SK-N-SH (cell line): ENCODE data around the gene HOXC4. TPM values are rescaled to one million over a fixed set of nuclear protein-coding genes. Genes with fewer than 3 reads are reported as not detected.

Experiments used
- CTCF ChIA-PET: fragments of 300-600, 350-600 bp; formaldehyde crosslinking; extraction: SDS; loops from one replicate; lab custom pipeline; 2021; lab: Yijun Ruan, JAX
- POLR2A ChIA-PET: fragments of 350-600 bp; sonication (Branson Sonifier 250); formaldehyde crosslinking; extraction: SDS; loops from one replicate; lab custom pipeline; 2020; ENCODE audit warnings: antibody characterized with exemption, inconsistent platforms; lab: Yijun Ruan, JAX
- DNase-seq: peaks from one replicate; pipeline ENCODE4 v3.0.0; 2012
- H2AFZ ChIP-seq: fragments of 200-600 bp; sonication (generic); 2 replicates; pipeline ENCODE4 v1.8.1; 2016; ENCODE audit warnings: antibody characterized with exemption, mild to moderate bottlenecking, low read depth
- H3F3A ChIP-seq: fragments of 200-600 bp; sonication (generic); replicated peaks from 2 replicates; pipeline ENCODE3; 2016; ENCODE audit warnings: antibody characterized with exemption, mild to moderate bottlenecking; ENCODE audit not compliant: insufficient read depth
- H3K27ac ChIP-seq, 2 experiments: fragments of 200-500 bp in 1 of 2; fragments of 200-600 bp in 1 of 2; sonication (Bioruptor generic) in 1 of 2; sonication (generic), shearing (Covaris generic) in 1 of 2; 2 replicates each; pipeline versions ENCODE4 v1.5.1 to v1.6.1; 2014 to 2016; ENCODE audit warnings: low read depth in 2 of 2, inconsistent platforms in 1 of 2, low read length in 1 of 2, mild to moderate bottlenecking in 1 of 2, mixed read lengths in 1 of 2
- H3K27me3 ChIP-seq: fragments of 200-600 bp; sonication (generic), shearing (Covaris generic); 2 replicates; pipeline ENCODE4 v1.6.1; 2016; ENCODE audit warnings: mixed run types; ENCODE audit not compliant: insufficient read depth
- H3K36me3 ChIP-seq, 2 experiments: fragments of 200-500 bp in 1 of 2; fragments of 200-600 bp in 1 of 2; sonication (Bioruptor generic) in 1 of 2; sonication (generic) in 1 of 2; replicated peaks in 1 of 2; 2 replicates each; pipeline versions ENCODE3 to v1.5.1; 2014 to 2016; ENCODE audit warnings: low read length in 1 of 2, mild to moderate bottlenecking in 1 of 2; ENCODE audit not compliant: insufficient read depth in 2 of 2, control insufficient read depth in 1 of 2
- H3K4me1 ChIP-seq, 2 experiments: fragments of 200-500 bp in 1 of 2; fragments of 200-600 bp in 1 of 2; sonication (Bioruptor generic) in 1 of 2; sonication (generic), shearing (Covaris generic) in 1 of 2; 2 replicates each; pipeline versions ENCODE4 v1.5.1 to v1.6.1; 2014 to 2016; ENCODE audit warnings: low read depth in 1 of 2, low read length in 1 of 2, mixed run types in 1 of 2; ENCODE audit not compliant: insufficient read depth in 2 of 2, control insufficient read depth in 1 of 2
- H3K4me2 ChIP-seq: fragments of 200-600 bp; sonication (generic), shearing (Covaris generic); 2 replicates; pipeline ENCODE4 v1.6.1; 2017; ENCODE audit warnings: mixed run types
- H3K4me3 ChIP-seq, 2 experiments: fragments of 200-500 bp in 1 of 2; fragments of 200-600 bp in 1 of 2; sonication (Bioruptor generic) in 1 of 2; sonication (generic), shearing (Covaris generic) in 1 of 2; 2 replicates each; pipeline versions ENCODE4 v1.5.1 to v1.8.1; 2014 to 2016; ENCODE audit warnings: low read depth in 2 of 2, inconsistent platforms in 1 of 2, low read length in 1 of 2, mild to moderate bottlenecking in 1 of 2, mixed read lengths in 1 of 2, moderate library complexity in 1 of 2
- H3K79me2 ChIP-seq: fragments of 200-600 bp; sonication (generic); 2 replicates; pipeline ENCODE4 v1.8.1; 2017; ENCODE audit warnings: mild to moderate bottlenecking; ENCODE audit not compliant: insufficient read depth
- H3K9ac ChIP-seq: fragments of 200-600 bp; sonication (generic); 2 replicates; pipeline ENCODE4 v1.6.1; 2017; ENCODE audit warnings: mixed run types
- H3K9me2 ChIP-seq: fragments of 200-600 bp; sonication (generic); 2 replicates; pipeline ENCODE4 v1.6.1; 2017; ENCODE audit warnings: mixed run types
- H3K9me3 ChIP-seq: fragments of 200-600 bp; sonication (generic); 2 replicates; pipeline ENCODE4 v1.6.1; 2017; ENCODE audit warnings: mixed run types, mild to moderate bottlenecking, moderate library complexity
- H4K20me1 ChIP-seq: fragments of 200-600 bp; sonication (generic); 2 replicates; pipeline ENCODE4 v1.6.1; 2017; ENCODE audit warnings: mild to moderate bottlenecking, mixed run types; ENCODE audit not compliant: insufficient read depth
- CHD2 ChIP-seq: fragments of 150-350 bp; IDR thresholded peaks from 2 replicates; pipeline ENCODE4 v1.6.1; 2018; ENCODE audit warnings: low read length; ENCODE audit not compliant: partially characterized antibody
- CTCF ChIP-seq: fragments of 200-600 bp; sonication (generic); IDR thresholded peaks from 2 replicates; pipeline ENCODE4 v1.6.1; 2017; ENCODE audit warnings: antibody characterized with exemption, mild to moderate bottlenecking, moderate library complexity
- EP300 ChIP-seq, 2 experiments: IDR thresholded peaks; 2 replicates each; pipeline versions ENCODE4 v1.4.0 to v1.6.1; 2012; ENCODE audit warnings: borderline replicate concordance in 1 of 2, low read depth in 1 of 2, low read length in 1 of 2
- FOSL2 ChIP-seq: IDR thresholded peaks from 2 replicates; pipeline ENCODE4 v1.4.0; 2012; ENCODE audit warnings: low read depth, mild to moderate bottlenecking, moderate library complexity, borderline replicate concordance
- GATA2 ChIP-seq: sonication (generic); formaldehyde crosslinking; IDR thresholded peaks from 2 replicates; pipeline ENCODE4 v1.5.0; 2020; ENCODE audit warnings: mild to moderate bottlenecking, missing genetic modification reagents
- PBX3 ChIP-seq: IDR thresholded peaks from 2 replicates; pipeline ENCODE4; 2012
- POLR2AphosphoS5 ChIP-seq: IDR thresholded peaks from 2 replicates; pipeline ENCODE4 v1.6.1; 2012; ENCODE audit warnings: low read depth, low read length
- REST ChIP-seq: IDR thresholded peaks from 2 replicates; pipeline ENCODE4 v1.6.1; 2012; ENCODE audit warnings: mild to moderate bottlenecking, low read depth, low read length, moderate library complexity
- RXRA ChIP-seq: IDR thresholded peaks from 2 replicates; pipeline ENCODE4 v1.4.0; 2012; ENCODE audit warnings: low read depth, mild to moderate bottlenecking, borderline replicate concordance
- TEAD4 ChIP-seq: IDR thresholded peaks from 2 replicates; pipeline ENCODE4 v1.4.0; 2012; ENCODE audit warnings: mild to moderate bottlenecking, borderline replicate concordance; ENCODE audit not compliant: insufficient read depth
- WGBS: methylation state at CpG from one replicate; pipeline ENCODE4 v1.1.6; 2017; ENCODE audit warnings: low lambda C conversion rate; 5-methylcytosine and 5-hydroxymethylcytosine counted together
- polyA plus RNA-seq, 3 experiments: library from polyadenylated mRNA; depleted of rRNA; stranded (reverse); fragments of >200 nt; gene quantifications; 2 replicates each; pipeline ENCODE4 v1.2.3, GENCODE V29; 2012

The HOXC4 gene
- polyA plus RNA-seq, 1 of the 3 experiments (the other 2 are of a cell fraction), result 3.7 TPM

GRCh38 chr12:54035568-54036264, 17.9 kb upstream of the HOXC4 start:
- H3K27ac ChIP-seq, result peak overlapping the region in 1 of 2 experiments; percentile 56; a peak in 1 of 4 replicates
- H3K79me2 ChIP-seq, result no peaks in the 10 kb centered on the region
- POLR2A ChIA-PET, result interaction anchor here (1.2 to 3.4 kb wide), 3 partner anchors 17 to 100 kb away, joined by 3 to 25 read pairs (median 4); partner anchors contain the start of gene HOXC4
- H3K4me3 ChIP-seq, result no peak overlapping the region
- H3F3A ChIP-seq, result peaks cover 8% of the 10 kb centered on the region
- H3K9me2 ChIP-seq, result no peaks in the 10 kb centered on the region
- TF ChIP-seq EP300 (IDR thresholded peaks at IDR 0.05; ENCODE audit: borderline replicate concordance in 1 of 2, low read depth in 1 of 2, low read length in 1 of 2), result peak in 1 of 2 experiments; percentile 26; a peak in 1 of 4 replicates
- TF ChIP-seq RXRA, result no peak
- TF ChIP-seq CHD2, result peak; percentile 12
- no peak for TF ChIP-seq POLR2AphosphoS5
- no peak for TF ChIP-seq GATA2 (CRISPR knock-in tag)
- H4K20me1 ChIP-seq, result no peaks in the 10 kb centered on the region
- CTCF ChIA-PET, result interaction anchor here (1.0 to 23.2 kb wide), 10 partner anchors 12 to 1895 kb away, joined by 3 to 548 read pairs (median 6); partner anchors contain the start of genes DGKA, HOXC4 and SMUG1
- no peak overlapping the region for H3K9ac ChIP-seq
- no peaks in the 10 kb centered on the region for H3K36me3 ChIP-seq
- H3K4me2 ChIP-seq, result no peak overlapping the region
- H3K27me3 ChIP-seq, result no peaks in the 10 kb centered on the region
- no peak overlapping the region for H2AFZ ChIP-seq
- peak; percentile 44 for DNase-seq
- H3K4me1 ChIP-seq, result peaks cover 0 to 46% of the 10 kb centered on the region in 2 experiments; a peak in 1 of 4 replicates
- H3K9me3 ChIP-seq, result no peaks in the 10 kb centered on the region
- 92% methylated on average over 6 of the region's 6 CpGs for WGBS

- TF ChIP-seq TEAD4, result no peak
- TF ChIP-seq REST, result no peak
- TF ChIP-seq PBX3, result no peak
- peak; percentile 20; the same call in 1 of the 2 replicates for TF ChIP-seq FOSL2
- TF ChIP-seq CTCF, result peak; percentile 22
- WGBS, result 98% methylated on average over 10 of the region's 14 CpGs
- Histone ChIP-seq H3K9ac (no peak overlapping the region), H3K9me3 (no peaks in the 10 kb centered on the region), H2AFZ (no peak overlapping the region), H3K9me2 (no peaks in the 10 kb centered on the region), H3K27ac (no peak overlapping the region; a peak in 1 of 4 replicates), H3F3A (peaks cover 8% of the 10 kb centered on the region), H3K4me2 (no peak overlapping the region), H3K4me1 (peaks cover 0 to 46% of the 10 kb centered on the region in 2 experiments; a peak in 1 of 4 replicates), H3K27me3 (no peaks in the 10 kb centered on the region), H3K79me2 (no peaks in the 10 kb centered on the region), H4K20me1 (no peaks in the 10 kb centered on the region), H3K4me3 (no peak overlapping the region), H3K36me3 (no peaks in the 10 kb centered on the region)
- CTCF ChIA-PET, result interaction anchor here (1.0 to 23.2 kb wide), 7 partner anchors 12 to 171 kb away, joined by 3 to 548 read pairs (median 5); partner anchors contain the start of genes HOXC4 and SMUG1
- POLR2A ChIA-PET, result interaction anchor here (3.4 kb wide), 1 partner anchor 16 kb away, joined by 25 read pairs; the partner anchor contains the start of gene HOXC4
- DNase-seq, result no peak
These were observed 16.8 kb upstream of the HOXC4 start for GRCh38 chr12:54036620-54037359.
